HepG2 (cell line): ENCODE results near the gene MBIP. TPM values are rescaled to one million over a fixed set of nuclear protein-coding genes. Genes with fewer than 3 reads are reported as not detected.

Source experiments
- AHR ChIP-seq: IDR thresholded peaks from 2 replicates; pipeline ENCODE4 v1.6.1; 2018; ENCODE audit warnings: missing genetic modification reagents, missing compliant biosample characterization
- AKAP8 ChIP-seq: sonication (generic); formaldehyde crosslinking; IDR thresholded peaks from 2 replicates; pipeline ENCODE4 v1.5.1; 2020; ENCODE audit warnings: mild to moderate bottlenecking, missing genetic modification reagents
- EEA1 ChIP-seq: sonication (generic); formaldehyde crosslinking; IDR thresholded peaks from 2 replicates; pipeline ENCODE4 v1.5.1; 2020; ENCODE audit warnings: mild to moderate bottlenecking, missing genetic modification reagents, borderline replicate concordance
- ELF3 ChIP-seq: IDR thresholded peaks from 2 replicates; pipeline ENCODE4 v1.6.1; 2016; ENCODE audit warnings: missing genetic modification reagents, missing compliant biosample characterization
- HOXD1 ChIP-seq: sonication (generic); formaldehyde crosslinking; IDR thresholded peaks from 2 replicates; pipeline ENCODE4 v1.5.0; 2020; ENCODE audit warnings: missing genetic modification reagents
- LRRFIP1 ChIP-seq: sonication (generic); formaldehyde crosslinking; conservative IDR thresholded peaks from 2 replicates; pipeline ENCODE4 v1.4.0; 2020; ENCODE audit warnings: missing genetic modification reagents
- MTA3 ChIP-seq: sonication (generic); formaldehyde crosslinking; IDR thresholded peaks from 2 replicates; pipeline ENCODE4 v1.4.0; 2020; ENCODE audit warnings: missing genetic modification reagents
- POLR2AphosphoS2 ChIP-seq: IDR thresholded peaks from 2 replicates; pipeline ENCODE4 v1.6.1; 2011; ENCODE audit warnings: low read depth, low read length, improper control_type of control experiment
- TAF1 ChIP-seq: sonication (generic); formaldehyde crosslinking; IDR thresholded peaks from 2 replicates; pipeline ENCODE4 v1.4.0; 2020; ENCODE audit warnings: missing genetic modification reagents
- TBL1XR1 ChIP-seq: fragments of 150-350 bp; IDR thresholded peaks from 2 replicates; pipeline ENCODE4 v1.6.1; 2014; ENCODE audit warnings: borderline replicate concordance, low read length; ENCODE audit not compliant: partially characterized antibody
- WIZ ChIP-seq: sonication (generic); formaldehyde crosslinking; IDR thresholded peaks from 2 replicates; pipeline ENCODE4 v1.5.1; 2020; ENCODE audit warnings: mild to moderate bottlenecking, missing genetic modification reagents
- ZHX1 ChIP-seq: sonication (generic); formaldehyde crosslinking; IDR thresholded peaks from 2 replicates; pipeline ENCODE4 v1.8.1; 2022; ENCODE audit warnings: low read depth, mild to moderate bottlenecking, missing genetic modification reagents
- ZNF18 ChIP-seq: sonication (generic); formaldehyde crosslinking; IDR thresholded peaks from 2 replicates; pipeline ENCODE4 v1.8.0; 2022; ENCODE audit warnings: mild to moderate bottlenecking, missing genetic modification reagents; ENCODE audit not compliant: insufficient replicate concordance
- ZNF224 ChIP-seq: sonication (generic); formaldehyde crosslinking; IDR thresholded peaks from 2 replicates; pipeline ENCODE4 v1.5.0; 2020; ENCODE audit warnings: mild to moderate bottlenecking, missing genetic modification reagents
- ZNF543 ChIP-seq: sonication (generic); formaldehyde crosslinking; IDR thresholded peaks from 2 replicates; pipeline ENCODE4 v1.4.0; 2020; ENCODE audit warnings: mild to moderate bottlenecking, missing genetic modification reagents
- ZNF562 ChIP-seq: sonication (generic); formaldehyde crosslinking; IDR thresholded peaks from 2 replicates; pipeline ENCODE4 v1.8.0; 2022; ENCODE audit warnings: missing genetic modification reagents, borderline replicate concordance
- ZNF615 ChIP-seq: sonication (generic); formaldehyde crosslinking; IDR thresholded peaks from 2 replicates; pipeline ENCODE4 v1.5.0; 2020; ENCODE audit warnings: mild to moderate bottlenecking, missing genetic modification reagents, borderline replicate concordance
- ZNF660 ChIP-seq: sonication (generic); formaldehyde crosslinking; IDR thresholded peaks from 2 replicates; pipeline ENCODE4 v1.5.1; 2020; ENCODE audit warnings: mild to moderate bottlenecking, low read depth, missing genetic modification reagents, borderline replicate concordance
- ZNF780A ChIP-seq: sonication (generic); formaldehyde crosslinking; IDR thresholded peaks from 2 replicates; pipeline ENCODE4 v1.8.0; 2022; ENCODE audit warnings: mild to moderate bottlenecking, missing genetic modification reagents, moderate library complexity
- ZSCAN5A ChIP-seq: sonication (generic); formaldehyde crosslinking; IDR thresholded peaks from 2 replicates; pipeline ENCODE4 v1.8.0; 2022; ENCODE audit warnings: mild to moderate bottlenecking, missing genetic modification reagents, borderline replicate concordance
- ZUFSP ChIP-seq: sonication (generic); formaldehyde crosslinking; IDR thresholded peaks from 2 replicates; pipeline ENCODE4 v1.9.0; 2021; ENCODE audit warnings: missing genetic modification reagents, mild to moderate bottlenecking, borderline replicate concordance
- polyA plus RNA-seq, 8 experiments: library from polyadenylated mRNA; depleted of rRNA in 3 of 8; stranded (reverse) in 7 of 8; unstranded in 1 of 8; fragments of >200 nt; fragmentation: Illumina TruSeq in 4 of 8; extraction: Trizol in 4 of 8; gene quantifications; 2 replicates each; pipeline versions ENCODE4 v1.2.1 to v1.2.3, GENCODE V29; 2011 to 2016; ENCODE audit warnings: low read depth in 4 of 8, missing spikeins in 1 of 8, mixed read lengths in 1 of 8; ENCODE audit not compliant: insufficient read depth in 1 of 8
- total RNA-seq, 5 experiments: library from RNA; depleted of rRNA; stranded (reverse); fragments of >200 nt; fragmentation: Illumina TruSeq; extraction: Trizol; gene quantifications; 2 replicates each; pipeline ENCODE4 v1.2.3, GENCODE V29; 2016; ENCODE audit warnings: low read depth in 1 of 5

The MBIP gene
- total and polyA plus RNA-seq, 2 of the 13 experiments (the other 11 are each of a cell fraction or from before 2014, with no cell fraction given), result 48.1 to 48.6 TPM

GRCh38 chr14:36320897-36321381 lies 502 bp upstream of the MBIP start (continued):
- TF ChIP-seq ZUFSP, result no peak
- peak; percentile 9 for TF ChIP-seq ZSCAN5A (CRISPR knock-in tag)
- TF ChIP-seq ZNF18 (CRISPR knock-in tag), result no peak
- TF ChIP-seq ZNF562 (CRISPR knock-in tag), result no peak
- TF ChIP-seq EEA1 (CRISPR knock-in tag), result no peak
- TF ChIP-seq ZNF543 (CRISPR knock-in tag), result no peak
- TF ChIP-seq POLR2AphosphoS2, result no peak
- TF ChIP-seq ZNF224 (CRISPR knock-in tag), result no peak; the same call in 1 of the 2 replicates
- peak; percentile 6; the same call in 1 of the 2 replicates for TF ChIP-seq ZHX1 (CRISPR knock-in tag)
- no peak for TF ChIP-seq AHR (CRISPR knock-in tag)
- no peak for TF ChIP-seq ELF3 (CRISPR knock-in tag)
- no peak for TF ChIP-seq LRRFIP1 (CRISPR knock-in tag)
- TF ChIP-seq ZNF660 (CRISPR knock-in tag), result no peak
- TF ChIP-seq HOXD1 (CRISPR knock-in tag), result no peak
- no peak for TF ChIP-seq ZNF615 (CRISPR knock-in tag)
- no peak for TF ChIP-seq MTA3 (CRISPR knock-in tag)
- no peak; the same call in none of the 2 replicates for TF ChIP-seq WIZ (CRISPR knock-in tag)
- TF ChIP-seq ZNF780A (CRISPR knock-in tag), result no peak
- TF ChIP-seq TBL1XR1, result no peak
- TF ChIP-seq AKAP8, result no peak
- TF ChIP-seq TAF1, result no peak
